ENCODE results near the gene TTLL8.
"Not testable (repeated sequence)": the region's sequence is repeated elsewhere in the genome, so short reads cannot be mapped to it uniquely, and the experiment has no call there.

TTLL8 gene

DNA sequence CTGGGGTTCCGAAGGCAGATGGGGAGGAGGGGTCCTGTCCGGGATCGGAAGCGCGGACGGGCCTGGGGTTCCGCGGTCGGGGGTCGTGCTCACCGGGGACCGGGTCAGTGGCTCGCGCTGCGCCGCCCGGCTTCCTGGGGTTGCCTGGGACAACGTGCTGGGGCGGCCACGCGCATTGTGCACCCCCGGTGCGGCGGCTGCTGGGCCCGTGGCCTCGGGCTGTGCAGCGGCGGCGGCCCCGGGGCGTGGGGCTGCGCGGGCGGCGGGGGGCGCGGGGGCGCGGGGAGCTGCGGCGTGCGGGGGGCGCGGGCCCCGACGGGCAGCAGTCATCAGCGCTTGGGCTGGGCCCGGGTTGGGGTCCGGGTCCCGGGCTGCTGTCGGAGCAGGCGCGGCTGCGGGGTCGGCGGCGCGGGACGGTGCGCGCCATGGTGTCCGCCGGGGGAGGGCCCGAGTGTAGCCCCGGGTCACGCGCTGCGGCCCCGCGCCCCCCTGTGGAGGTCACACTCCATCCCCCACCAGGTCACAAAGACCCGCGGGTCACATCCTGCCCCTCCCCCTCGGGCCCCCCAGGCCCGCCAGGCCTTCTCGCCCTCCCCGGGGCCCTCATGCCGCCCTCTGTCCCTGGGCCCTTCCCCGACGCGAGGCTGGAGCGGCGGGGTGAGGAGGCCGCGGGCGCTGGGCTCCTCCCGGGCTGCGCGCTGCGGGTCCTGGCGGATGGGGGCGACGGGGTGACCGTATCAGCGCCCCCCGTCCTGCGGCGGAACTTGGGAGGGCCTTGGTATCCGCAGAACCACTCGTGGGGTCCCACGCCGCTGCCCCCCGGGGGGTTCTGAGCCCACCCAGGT is at the start of gene TTLL8:
TSS of gene TTLL8 (minus strand) at position 238 of the 845 bp plus-strand sequence.
- DNase-seq: no peak

DNA sequence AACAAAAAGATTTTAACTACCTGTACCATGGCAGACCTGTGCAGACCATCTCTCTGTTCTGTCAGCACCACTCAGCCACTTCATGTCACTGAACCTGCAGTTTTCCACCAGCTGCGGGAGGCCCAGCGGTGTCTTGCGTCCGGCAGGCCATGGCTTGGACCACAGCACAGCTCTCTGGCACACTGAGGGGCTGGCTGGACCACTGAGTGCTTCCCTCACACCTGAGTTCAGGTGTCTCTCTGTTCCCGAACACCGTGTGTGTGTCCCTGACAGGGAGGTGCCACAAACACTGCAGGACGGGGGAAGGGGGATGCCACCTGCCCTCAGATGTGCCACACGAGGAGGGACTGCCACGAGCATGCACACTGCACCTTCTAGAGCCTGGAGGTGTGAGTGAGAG is 49.4 kb upstream of the TTLL8 start:
- DNase-seq: no peak

DNA sequence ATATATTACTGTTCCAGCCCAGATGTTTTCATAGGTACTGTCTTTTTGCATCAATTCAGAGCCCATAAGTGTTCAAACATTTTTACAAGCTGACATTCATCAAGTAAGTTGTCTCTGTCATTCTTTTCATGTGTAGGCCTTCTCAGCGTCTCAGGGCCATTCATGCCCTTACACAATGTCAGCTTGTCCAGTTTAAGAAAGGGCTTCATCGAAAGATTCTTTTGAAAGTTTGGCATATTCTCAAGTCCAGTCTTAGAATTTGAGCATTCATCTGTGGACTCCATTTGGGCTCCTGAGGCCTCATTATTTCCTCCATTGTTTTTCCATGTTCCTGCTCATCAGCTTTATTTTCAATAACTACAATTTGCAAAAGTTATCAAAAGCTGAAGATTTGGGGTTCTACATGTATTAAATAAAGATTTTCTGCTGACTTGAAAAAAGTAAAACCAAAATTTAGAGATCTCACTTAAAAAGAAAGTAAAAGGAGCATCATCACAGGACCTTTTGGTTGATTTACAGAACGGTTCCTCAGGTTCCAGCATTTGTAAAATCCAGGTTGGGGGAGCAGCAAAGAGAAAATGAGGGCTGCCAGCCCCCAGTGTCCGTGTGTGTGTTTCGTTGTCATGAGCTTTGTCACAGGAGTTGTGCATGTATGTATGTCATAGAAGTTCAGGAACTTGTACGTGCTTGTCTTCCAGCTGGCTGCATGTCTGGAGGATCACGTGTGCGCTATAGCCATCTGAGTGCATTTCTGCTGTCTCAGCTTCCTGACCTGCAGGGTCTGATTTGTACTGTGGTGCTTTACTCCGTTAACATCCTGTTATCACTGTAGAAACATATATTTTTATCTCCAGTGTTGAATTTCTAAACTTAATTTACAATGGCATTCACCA is 47.4 kb upstream of the TTLL8 start:
- no peak for DNase-seq

DNA sequence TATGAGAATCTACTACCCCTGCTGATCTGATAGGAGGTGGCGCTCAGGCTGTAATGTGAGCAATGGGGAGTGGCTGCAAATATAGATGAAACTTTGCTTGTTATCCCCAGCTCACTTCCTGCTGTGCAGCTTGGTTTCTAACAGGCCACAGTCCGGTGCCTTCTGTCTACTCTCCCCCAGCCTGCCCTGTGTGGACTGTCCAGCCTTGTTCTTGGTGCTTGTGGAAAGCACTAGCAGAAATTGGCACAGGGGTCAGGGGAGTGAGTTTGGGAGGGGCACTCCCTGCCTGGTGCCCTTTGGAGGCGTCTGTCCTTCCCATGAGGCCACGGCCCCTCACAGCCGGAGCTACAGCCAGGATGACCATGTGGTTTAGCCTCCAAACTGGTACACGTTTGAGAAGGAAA is 46.0 kb upstream of the TTLL8 start:
- no peak for DNase-seq

DNA sequence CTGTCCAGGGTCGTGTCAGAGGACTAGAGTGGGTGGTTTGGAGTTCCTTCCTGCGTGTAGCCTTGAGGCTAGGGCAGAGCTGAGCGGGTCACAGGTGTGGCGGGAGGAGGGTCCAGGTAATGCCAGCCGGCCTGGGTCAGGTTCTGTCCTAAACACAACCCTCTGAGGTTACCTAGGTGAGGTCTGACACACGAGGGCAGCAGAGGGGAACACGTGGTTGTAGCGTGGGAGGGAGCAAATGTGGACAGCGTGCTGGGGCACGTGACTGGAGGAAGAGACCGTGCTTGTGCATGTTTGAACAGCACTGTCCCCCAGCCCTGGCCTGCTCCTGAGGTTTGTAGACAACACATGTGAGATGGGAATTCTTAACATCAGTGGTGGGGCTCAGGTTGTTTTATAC is 44.8 kb upstream of the TTLL8 start:
- no peak for DNase-seq

DNA sequence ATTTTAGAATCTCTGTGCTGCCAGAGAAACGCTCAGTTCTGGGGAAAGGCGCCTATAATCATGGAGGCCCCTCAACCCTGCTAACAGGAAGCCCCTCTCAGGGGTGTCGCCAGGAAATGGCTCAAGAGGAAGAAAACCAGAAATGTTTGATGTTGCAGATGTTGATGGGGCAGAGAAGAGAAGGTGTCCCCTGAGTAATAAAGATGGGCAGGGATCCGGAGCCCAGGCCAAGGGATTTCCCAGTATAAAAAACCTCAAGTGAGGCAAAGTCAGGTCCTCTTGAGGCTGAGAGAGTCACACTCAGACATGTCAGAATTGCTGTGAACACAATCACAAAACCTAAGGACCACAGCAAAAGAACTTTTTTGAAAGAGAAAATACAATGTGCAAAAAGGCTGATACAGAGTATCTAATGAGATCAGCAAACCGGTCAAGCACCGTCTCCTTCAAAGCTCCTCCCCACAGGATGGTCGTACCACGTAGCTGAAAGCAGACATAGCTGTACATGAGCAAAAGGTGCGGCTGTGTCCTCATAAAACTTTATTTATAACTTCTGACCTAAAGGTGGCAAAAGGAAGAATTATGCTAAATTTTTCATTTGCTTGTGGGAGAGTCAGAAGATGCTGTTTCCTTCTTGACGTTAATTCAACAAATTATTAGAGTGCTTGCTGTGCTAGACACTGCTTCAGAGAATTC is 43.9 kb upstream of the TTLL8 start:
- no peak for DNase-seq

DNA sequence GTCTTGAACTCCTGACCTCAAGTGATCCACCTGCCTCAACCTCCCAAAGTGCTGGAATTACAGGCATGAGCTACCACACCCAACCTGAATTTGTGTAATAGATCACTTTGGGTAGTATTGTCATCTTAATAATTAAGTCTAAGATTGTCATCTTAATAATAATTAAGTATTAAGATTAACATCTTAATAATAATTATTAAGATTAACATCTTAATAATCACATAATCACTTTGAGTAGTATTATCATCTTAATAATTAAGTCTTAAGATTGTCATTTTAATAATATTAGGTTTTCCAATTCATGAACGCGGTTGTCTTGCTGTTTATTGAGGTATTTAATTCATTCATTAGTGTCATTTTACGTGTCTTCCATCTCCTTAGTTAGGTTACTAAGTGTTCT is 40.0 kb upstream of the TTLL8 start:
- DNase-seq: no peak

DNA sequence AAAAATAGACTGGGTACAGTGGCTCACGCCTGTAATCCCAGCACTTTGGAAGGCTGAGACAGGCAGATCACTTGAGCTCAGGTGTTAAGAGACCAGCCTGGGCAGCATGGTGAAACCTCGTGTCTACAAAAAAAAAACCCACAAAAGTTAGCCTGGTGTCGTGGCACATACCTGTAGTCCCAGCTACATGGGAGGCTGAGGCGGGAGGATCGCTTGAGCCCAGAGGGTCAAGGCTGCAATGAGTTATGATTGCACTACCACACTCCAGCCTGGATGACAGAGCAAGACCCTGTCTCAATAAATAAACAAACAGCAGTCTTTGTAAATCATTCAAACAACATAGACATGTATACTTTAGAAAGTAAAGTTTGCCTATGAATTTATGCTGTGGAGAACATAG is 34.2 kb upstream of the TTLL8 start:
- DNase-seq: no peak

DNA sequence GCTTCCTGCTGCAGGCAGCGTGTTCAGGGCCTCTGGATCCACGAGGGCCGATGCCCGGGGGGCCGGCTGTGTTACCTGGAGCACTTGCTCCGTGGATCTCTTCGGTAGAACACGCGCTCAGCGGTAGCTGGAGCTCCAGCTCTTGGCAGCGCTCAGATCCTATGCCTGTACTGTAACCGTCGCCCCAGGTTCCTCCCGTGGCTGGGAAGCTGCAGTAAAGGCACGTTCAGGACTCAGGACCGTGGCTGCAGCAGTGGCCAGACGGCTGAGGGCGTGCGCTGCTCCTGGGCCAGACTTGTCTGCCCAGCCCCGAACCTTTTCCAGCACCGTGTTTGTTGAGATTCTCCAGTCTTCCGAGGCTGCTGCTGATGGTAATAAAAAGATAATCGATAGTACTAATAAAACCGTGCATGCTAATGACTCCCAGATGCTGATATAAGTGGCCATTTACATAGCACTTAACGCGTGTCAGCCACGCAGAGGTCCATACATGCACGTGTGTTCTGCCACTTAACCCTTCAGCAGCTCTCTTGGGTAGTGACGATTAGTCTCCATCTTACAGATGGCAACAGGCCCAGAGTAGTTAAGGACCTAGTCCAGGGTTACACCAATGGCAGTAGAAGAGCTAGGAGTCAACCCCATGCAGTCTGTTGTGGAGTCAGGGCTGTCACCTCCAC is 33.1 kb upstream of the TTLL8 start:
- no peak for DNase-seq

DNA sequence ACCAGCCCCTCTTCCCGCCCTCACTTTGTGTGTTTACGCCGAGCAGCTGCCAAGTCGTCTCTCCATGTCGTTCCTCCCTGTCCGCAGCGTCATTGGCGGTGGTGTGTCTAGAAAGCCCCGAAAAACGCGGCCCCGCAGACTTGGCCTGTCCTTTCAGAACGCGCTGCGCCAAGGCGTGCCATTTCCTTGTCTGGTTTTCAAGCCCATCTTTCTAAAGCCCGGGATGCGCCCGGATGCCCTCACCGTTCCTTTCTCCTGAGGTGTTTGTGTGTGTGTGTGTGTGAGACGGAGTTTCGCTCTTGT is 32.3 kb upstream of the TTLL8 start:
- DNase-seq: no peak

DNA sequence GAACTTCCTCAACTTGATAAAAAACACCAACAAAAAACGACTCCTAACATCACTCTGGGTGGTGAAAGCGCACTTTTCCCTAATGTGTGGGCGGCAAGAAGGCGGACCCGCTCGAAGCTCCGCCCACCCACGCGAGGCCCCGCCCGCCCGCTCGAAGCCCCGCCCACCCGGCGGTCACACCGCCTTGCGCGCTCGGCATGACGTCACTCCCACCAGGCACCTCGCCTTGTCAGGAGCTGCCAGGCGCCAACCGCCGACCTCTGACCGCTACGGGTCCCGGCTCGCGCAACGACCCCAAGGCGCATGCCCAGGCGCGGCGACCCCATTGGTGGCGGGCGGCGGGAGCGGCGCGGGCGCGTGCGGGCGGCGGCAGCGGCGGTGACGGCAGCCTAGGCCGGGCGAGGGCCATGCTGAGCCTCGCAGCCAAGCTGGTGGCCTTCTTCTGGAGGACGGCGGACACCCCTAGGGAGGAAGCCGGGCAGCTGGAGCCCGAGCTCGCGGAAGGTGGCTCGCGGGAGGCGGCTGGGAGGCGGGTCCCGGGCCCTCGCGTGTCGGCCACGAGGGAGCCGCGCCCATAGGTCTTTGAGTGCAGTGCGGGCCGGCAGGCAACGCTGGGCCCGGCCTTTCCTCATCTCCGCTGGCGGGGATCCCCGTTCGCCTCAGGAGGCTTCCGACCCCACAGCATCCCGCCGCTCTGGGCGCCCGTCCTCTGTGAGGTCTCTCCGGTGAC is 31.7 kb upstream of the TTLL8 start, which contains the start of gene MOV10L1:
TSS of gene MOV10L1 (plus strand) at position 325 of the 730 bp plus-strand sequence. CDS start at position 408, 83 bp downstream.
- DNase-seq: no peak

DNA sequence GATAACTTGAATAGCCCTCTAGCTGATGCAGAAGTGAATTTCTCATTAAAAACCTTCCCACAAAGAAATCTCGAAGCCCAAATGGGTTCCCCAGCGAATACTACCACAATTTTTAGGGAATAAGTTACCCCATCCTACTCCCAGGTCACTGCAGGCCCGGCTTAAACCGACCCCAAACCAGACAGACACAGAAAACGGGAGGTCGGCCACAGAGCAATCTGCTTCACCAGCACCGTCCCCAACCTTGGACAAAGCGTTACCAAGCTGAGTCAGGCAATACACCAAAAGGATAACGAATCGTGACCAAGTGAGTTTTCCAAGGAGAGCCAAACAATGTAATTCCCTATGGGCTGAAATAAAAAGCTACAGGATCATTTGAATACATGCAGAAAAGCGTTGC is 31.1 kb upstream of the TTLL8 start:
- no peak for DNase-seq

DNA sequence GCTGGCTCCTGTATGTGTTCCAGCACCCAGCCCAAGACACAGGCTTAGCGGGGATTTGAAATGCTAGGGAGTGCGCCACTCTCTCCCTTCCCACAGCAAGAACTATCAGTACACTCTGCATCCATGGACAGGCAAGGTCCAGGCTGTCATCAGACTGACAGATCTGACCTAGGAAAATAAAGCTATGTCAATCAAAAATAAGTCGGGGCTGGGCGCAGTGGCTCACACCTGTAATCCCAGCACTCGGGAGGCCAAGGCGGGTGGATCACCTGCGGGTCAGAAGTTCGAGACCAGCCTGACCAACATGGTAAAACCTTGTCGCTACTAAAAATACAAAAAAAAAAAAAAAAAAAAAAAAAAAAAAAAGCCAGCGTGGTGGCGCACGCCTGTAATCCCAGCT is 30.0 kb upstream of the TTLL8 start:
- no peak for DNase-seq

DNA sequence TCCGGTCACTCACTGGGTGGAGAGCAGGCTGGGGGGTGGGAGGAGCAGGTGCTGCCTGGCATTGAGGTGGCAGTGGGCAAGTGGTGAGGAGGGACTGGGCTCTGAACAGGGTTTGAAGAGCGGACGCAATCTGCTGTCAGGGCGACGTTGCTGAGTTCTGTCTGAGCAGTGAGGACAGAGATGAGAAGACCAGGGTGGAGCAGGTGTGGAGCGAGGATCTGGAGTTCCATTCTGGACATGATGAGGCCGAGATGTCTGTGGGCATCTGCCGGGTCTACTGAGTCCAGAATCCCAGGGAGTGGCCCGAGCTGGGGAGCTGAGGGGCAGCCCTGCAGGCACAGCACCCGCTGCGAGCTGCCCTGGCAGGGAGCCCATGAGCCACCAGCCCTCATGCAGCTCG is 29.5 kb upstream of the TTLL8 start:
- no peak for DNase-seq

DNA sequence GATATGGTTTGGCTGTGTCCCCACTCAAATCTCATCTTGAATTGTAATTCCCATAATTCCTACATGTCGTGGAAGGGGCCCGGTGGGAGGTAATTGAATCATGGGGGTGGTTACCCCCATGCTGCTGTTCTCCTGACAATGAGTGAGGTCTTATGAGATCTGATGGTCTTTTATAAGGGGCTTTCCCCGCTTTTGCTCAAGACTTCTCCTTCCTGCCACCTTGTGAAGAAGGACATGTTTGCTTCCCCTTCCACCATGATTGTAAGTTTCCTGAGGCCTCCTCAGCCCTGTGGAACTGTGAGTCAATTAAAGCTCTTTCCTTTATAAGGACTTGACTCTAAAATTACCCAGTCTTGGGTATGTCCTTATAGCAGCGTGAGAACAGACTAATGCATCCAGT is 28.9 kb upstream of the TTLL8 start:
- DNase-seq: not testable (repeated sequence)

DNA sequence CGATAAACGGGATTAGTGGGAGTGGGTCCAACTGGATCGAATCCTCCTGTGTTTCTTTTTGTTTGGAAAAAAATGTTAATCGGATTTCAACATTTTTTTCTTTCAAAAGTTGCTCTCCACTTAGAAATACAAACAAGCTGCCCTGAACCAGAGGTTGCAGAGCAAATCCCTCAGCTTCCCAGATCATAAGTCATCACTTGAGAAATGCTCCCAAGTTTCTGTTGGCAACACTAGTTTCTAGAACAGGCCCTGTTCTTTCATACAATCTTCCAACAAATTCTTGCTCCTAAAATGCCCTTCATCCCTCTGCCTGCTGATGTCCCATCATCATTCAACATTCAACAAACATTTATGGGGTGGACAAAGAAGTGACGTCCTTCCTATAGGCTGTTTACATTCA is 28.4 kb upstream of the TTLL8 start:
- DNase-seq: no peak

DNA sequence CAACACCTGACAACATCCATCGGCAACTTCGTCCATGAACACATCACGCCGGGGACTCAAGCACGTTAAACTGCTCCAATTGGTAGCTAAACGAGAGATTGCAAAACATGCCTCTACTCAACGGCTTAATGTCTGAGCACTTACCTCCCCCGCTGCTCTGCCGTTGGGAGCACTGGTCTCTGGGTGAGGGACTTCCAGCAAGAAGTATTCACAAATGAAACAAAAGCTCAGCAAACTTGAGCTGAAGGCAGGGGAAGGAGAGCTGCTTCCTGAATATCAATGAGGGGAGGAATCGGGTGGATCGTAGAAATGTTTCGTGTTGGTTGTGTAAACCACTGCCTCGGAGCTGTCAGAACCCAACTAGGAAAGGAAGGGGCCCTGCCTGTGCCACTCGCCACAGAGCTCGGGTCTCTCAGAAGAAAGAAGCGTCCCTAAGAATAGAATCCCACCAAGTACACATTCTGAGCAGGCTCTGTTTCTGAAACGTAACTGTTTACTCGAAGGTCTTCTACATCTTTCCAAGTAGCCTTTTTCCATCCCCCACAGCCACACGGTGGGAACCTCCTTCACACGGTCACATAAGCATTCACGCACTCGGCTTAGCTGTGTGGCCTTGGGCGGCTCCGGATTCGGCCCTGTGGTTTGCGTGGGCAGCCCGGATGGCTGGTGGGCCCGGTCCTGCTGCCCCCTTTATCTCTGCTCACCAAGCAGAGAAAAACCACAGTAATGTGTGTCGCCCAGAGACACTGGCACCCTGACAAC is 27.3 kb upstream of the TTLL8 start, which contains the start of gene MLC1:
TSS of gene MLC1 (minus strand) at position 216 of the 762 bp plus-strand sequence. CDS start 524 bp downstream, outside the sequence.
- DNase-seq: no peak

DNA sequence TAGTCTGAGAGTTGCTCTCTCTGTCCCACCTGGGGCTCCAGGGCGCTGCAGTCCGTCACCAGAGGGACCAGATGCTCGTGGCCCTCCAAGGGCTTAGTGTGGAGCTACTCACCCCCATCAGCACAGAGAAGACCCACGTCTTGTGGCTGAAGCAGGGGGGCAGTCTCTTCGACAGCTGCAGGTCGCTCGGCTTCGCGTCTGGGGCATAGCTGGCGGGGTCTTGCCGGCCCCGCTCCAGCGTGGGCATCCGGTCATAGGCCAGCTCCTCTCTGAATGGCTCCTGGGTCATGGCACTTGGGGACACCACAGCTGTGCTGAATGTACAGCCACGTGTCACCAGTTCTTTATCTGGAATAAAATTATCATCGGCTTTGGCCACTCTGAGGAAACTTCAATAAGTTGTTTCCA is 26.5 kb upstream of the TTLL8 start:
- no peak for DNase-seq

DNA sequence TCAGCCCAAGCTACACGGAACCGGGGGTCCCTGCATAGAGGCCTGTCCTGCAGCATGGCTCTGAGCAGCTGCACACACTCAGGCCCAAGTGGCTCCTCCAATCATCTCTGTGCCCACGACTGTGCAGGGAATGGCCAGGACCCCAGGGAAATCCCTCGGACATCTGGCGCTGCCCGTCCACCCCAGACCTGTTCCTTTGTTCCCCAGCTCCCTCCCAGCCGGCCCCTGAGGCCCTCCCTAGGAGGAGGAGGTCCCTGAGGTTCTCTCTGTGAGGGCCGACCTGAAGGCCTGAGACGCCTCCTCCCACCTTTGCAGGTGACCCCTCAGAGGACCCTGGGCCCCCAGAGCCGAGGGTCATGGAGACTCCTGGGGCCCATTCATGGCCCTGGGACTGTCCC is 26.0 kb upstream of the TTLL8 start:
- DNase-seq: no peak

DNA sequence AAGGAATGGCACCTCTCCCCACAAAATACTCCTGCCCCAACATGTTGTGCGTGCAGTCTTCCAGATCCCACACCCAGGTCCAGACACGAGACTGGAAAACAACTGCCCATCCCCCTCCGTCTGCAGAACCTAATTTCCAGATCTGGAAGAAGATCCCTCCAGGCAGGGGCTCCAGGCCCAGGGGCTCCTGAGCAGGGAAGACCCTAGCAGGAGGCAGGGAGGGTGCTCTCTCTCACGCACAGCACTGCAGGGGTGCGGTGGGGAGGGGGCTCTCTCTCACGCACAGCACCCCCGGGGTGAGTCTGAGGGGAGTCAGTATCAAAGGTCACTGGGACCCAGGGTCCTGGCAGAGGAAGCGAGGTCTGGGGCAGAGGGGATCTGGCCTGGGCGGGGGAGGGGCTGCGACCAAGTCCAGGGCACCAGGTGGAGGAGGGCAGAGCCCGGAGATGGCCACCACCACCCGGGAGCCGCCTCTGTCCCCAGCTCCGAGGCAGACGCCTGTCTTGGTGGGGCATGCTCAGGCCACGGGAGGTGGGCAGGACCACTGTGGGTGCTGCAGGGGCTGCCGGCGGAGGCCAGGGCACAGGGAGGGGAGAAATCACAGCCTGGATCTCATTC is 25.5 kb upstream of the TTLL8 start:
- no peak for DNase-seq

DNA sequence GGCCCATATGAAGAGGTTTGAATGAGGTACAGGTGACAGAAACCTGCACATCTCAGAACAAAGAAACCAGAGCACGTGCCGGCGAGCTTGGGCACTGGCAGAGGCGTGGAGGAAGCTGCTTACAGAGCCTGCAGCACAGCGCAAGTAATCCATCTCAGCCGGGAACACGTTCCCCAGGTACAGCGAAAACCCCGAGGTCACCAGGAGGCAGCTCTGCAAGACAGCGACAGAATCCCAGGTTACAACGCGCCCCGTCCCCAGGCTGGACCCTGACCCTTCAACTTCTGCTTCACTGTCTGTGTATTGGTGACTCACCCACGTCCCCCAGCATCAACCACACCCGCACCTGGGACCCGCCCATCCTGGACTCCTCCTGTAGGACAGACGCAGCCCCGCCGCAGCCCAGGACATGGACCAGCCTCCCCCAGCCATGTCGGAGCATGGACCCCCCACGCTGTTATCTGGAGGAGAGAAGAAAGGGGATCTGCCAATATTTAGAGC is 24.9 kb upstream of the TTLL8 start:
- DNase-seq: no peak
